ENCODE measurements around the gene ACHE.

- TF ChIP-seq, protein P1, sequence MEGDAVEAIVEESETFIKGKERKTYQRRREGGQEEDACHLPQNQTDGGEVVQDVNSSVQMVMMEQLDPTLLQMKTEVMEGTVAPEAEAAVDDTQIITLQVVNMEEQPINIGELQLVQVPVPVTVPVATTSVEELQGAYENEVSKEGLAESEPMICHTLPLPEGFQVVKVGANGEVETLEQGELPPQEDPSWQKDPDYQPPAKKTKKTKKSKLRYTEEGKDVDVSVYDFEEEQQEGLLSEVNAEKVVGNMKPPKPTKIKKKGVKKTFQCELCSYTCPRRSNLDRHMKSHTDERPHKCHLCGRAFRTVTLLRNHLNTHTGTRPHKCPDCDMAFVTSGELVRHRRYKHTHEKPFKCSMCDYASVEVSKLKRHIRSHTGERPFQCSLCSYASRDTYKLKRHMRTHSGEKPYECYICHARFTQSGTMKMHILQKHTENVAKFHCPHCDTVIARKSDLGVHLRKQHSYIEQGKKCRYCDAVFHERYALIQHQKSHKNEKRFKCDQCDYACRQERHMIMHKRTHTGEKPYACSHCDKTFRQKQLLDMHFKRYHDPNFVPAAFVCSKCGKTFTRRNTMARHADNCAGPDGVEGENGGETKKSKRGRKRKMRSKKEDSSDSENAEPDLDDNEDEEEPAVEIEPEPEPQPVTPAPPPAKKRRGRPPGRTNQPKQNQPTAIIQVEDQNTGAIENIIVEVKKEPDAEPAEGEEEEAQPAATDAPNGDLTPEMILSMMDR (IDR thresholded peaks at IDR 0.05): peak in 1 of 7 experiments; percentile 5
- no peak for TF ChIP-seq POLR2A (IDR thresholded peaks at IDR 0.05)
- TF ChIP-seq POLR2AphosphoS5 (IDR thresholded peaks at IDR 0.05): no peak
- no peak for TF ChIP-seq EP300 (IDR thresholded peaks at IDR 0.05)
Observed at GRCh38 chr7:100888988-100889750, 6.5 kb downstream of the ACHE start, which contains the start of gene UFSP1.
